Activated CD8-positive, alpha-beta memory T cell treated with anti-CD3 and anti-CD28 coated beads, Interleukin-2, amount 50 U/mL, for 48 hours (primary cell): Measurements from ENCODE around the gene FGFR2.
"Not testable (repeated sequence)": the region's sequence is repeated elsewhere in the genome, so short reads cannot be mapped to it uniquely, and the experiment has no call there.

Experiments
- DNase-seq: peaks from one replicate; pipeline ENCODE4 v3.0.0-alpha.2; 2020

FGFR2 gene

DNA sequence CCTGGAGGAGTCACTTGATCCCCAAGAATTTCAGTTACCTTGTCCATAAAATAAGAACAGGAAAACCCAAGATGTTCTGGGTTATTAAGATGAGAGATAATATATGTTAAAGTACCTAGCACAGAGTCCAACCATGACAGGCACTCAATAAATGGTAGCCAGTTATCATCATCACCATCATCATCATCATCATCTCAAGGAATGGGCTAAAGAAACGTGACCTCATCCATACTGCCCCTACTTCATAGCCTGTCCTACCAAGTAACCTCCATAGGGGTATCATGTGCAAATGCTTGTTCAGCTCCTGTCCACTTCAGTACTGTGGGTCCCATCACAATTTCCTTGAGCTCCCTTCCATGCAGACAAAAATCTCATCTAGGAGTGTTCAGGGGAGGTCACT, 14.4 kb downstream of the FGFR2 start:
- no peak for DNase-seq

DNA sequence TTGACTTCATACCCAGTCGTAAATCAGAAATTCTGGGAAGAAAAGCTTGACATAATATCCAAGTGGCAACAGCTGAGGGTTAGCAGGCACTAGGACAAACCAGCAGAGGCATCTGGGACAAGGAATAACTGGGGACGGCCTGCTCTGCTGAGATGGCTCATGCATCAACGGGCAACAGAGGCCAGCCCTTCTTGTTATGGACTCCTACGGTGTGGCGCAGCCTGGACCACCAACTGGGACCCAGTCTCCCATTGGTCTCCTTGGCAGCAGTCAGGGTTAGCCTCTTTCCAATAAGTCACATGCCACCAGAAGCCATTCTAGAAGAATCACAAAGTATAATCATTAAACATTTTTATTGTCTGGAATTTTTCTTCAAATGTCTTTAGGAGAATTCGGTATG, 15.0 kb downstream of the FGFR2 start:
- no peak for DNase-seq

GRCh38 chr10:121580276-121581116, 17.7 kb downstream of the FGFR2 start:
- no peak for DNase-seq

GRCh38 chr10:121579656-121580055, 18.6 kb downstream of the FGFR2 start:
- no peak for DNase-seq

GRCh38 chr10:121578965-121579364, 19.3 kb downstream of the FGFR2 start:
- DNase-seq: no peak

GRCh38 chr10:121578298-121578697, 19.9 kb downstream of the FGFR2 start:
- no peak for DNase-seq

- DNase-seq: no peak
Observed at GRCh38 chr10:121577568-121577967, 20.7 kb downstream of the FGFR2 start.

- no peak for DNase-seq
Observed at GRCh38 chr10:121576139-121576538, 22.1 kb downstream of the FGFR2 start.

GRCh38 chr10:121574519-121575166, 23.6 kb downstream of the FGFR2 start:
- DNase-seq: no peak

- no peak for DNase-seq
Observed at GRCh38 chr10:121573538-121573941, 24.7 kb downstream of the FGFR2 start.

- DNase-seq: no peak
Observed at GRCh38 chr10:121572859-121573537, 25.2 kb downstream of the FGFR2 start.

DNA sequence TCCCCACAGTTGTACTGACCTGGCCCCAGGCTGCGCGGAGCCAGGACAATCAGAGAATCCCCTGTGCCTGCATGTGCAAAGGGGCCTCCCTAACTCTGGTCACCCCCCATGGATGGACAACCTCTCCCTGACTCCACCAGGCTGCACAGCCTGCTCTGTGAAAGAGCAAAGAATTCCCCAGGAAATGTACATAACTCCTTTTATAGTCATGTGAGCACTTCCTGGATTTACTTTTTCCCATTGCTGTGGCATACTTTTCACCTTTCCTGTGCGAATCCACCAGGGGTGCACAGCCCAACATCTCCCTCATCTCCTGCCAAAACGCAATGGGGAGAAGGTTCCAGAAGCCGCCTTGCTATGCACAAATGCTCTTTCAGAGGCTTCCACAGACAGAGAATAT, 27.9 kb downstream of the FGFR2 start:
- no peak for DNase-seq

DNA sequence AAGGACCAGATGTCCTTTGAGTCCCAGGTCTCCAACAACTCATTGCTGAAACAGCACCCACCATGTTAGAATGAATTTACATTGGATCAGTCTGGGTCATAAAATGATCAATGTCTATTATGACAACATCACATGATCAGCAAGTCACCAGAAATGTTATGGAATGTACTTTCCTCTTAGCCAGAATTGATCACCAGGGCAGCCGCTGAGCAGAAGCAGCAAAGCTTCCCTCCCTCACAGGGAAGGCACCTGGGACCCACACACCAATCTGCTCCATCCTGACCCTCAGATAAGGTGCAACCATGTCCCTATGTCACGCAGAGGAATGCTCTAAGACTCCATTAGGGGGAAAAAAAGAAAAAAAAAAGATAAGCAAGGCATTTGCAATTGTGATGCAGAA, 30.0 kb downstream of the FGFR2 start:
- DNase-seq: no peak

GRCh38 chr10:121567569-121567968, 30.7 kb downstream of the FGFR2 start:
- DNase-seq: no peak

DNA sequence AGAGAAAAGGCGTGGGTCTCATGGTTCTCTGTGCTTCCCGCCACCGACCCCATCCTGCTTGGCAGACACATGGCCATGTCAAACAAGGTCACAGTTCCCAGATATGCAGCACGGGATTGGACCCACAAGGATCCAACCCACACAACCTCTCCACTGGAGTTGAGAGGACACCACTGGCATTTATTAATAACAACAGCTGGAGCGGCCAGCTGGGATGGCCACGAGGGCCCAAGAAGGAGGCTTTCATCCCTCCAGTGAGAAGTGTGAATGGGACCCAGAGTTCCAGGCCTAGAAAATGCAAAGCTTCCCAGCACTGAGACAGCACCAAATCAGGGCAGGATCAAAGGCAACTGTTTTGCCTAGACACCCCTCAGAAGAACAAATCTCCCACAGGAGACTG, 31.5 kb downstream of the FGFR2 start:
- DNase-seq: no peak

GRCh38 chr10:121559326-121560026, 38.8 kb downstream of the FGFR2 start:
- DNase-seq: no peak

- no peak for DNase-seq
Observed at GRCh38 chr10:121558238-121558637, 40.0 kb downstream of the FGFR2 start.

DNA sequence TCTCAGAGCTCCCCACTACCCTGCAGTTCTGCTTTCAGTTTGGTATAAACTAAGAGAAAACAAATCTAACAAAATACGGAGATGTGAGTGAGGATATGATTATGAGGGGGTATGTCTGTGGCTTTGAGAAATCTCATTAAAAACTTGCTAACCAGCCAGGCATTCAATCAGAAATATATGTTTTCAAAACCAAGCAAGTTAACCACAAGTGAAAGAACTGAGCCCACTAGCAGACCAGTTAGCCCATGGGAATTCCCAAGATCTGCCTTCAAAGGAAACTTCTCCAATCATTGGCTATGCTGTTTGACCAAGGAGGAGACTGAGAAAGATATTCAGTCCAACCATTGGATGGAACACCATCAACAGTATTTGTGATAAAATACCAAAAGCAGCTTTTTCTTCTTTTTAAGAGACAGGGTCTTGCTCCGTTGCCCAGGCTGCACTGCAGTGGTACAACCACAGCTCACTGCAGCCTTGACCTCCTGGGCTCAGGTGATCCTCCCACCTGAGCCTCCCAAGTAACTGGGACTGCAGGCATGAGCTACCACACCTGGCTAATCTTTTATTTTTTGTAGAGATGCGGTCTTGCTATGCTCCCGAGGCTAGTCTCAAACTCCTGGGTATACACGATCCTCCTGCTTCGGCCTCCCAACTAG, 41.2 kb downstream of the FGFR2 start:
- DNase-seq: no peak

DNA sequence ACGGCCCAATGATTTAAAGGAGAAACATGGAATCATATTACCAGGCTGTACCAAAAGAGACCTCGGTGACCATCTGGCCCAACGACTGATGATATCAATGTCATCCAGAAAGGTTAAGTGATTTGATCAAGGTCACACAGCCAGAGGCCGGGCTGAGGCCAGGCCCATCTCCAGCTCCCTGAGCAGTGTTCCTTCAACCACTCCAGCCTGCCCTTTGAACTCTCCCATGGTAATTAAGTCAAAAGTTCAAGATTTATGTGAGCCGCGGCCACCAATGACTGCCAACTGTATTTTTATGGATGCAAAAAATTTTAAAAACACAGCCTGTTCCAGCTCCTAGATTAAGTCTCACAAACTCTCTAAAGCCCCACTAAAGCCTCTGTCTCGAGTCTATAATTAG, 41.8 kb downstream of the FGFR2 start:
- DNase-seq: no peak

GRCh38 chr10:121554916-121555315, 43.3 kb downstream of the FGFR2 start:
- not testable (repeated sequence) for DNase-seq

GRCh38 chr10:121553511-121554264, 44.6 kb downstream of the FGFR2 start:
- no peak for DNase-seq

- DNase-seq: no peak
Observed at GRCh38 chr10:121552746-121553145, 45.5 kb downstream of the FGFR2 start.
